Hepatocyte (in vitro differentiated cells): Measurements from ENCODE around the gene BLOC1S4. TPM values are rescaled to one million over a fixed set of nuclear protein-coding genes. Genes with fewer than 3 reads are reported as not detected.
"Not testable (repeated sequence)": the region's sequence is repeated elsewhere in the genome, so short reads cannot be mapped to it uniquely, and the experiment has no call there.

Experiments used
- DNase-seq: peaks from one replicate; pipeline ENCODE4 v3.0.0-alpha.2; 2016; ENCODE audit warnings: low spot score
- H2AFZ ChIP-seq: fragments of 200-600 bp; sonication (generic); 2 replicates; pipeline ENCODE4 v1.6.0; 2016; ENCODE audit warnings: antibody characterized with exemption, mild to moderate bottlenecking
- H3K27ac ChIP-seq: fragments of 200-600 bp; sonication (generic); 2 replicates; pipeline ENCODE4 v1.5.1; 2016; ENCODE audit warnings: mild to moderate bottlenecking
- H3K27me3 ChIP-seq: fragments of 200-600 bp; sonication (generic); 2 replicates; pipeline ENCODE4 v1.6.1; 2016
- H3K36me3 ChIP-seq: fragments of 200-600 bp; sonication (generic); replicated peaks from 2 replicates; pipeline ENCODE4 v1.5.1; 2016; ENCODE audit warnings: low read depth; ENCODE audit not compliant: insufficient read depth
- H3K4me1 ChIP-seq: fragments of 200-600 bp; sonication (generic); 2 replicates; pipeline ENCODE4 v1.5.1; 2016; ENCODE audit warnings: mild to moderate bottlenecking, moderate library complexity; ENCODE audit not compliant: insufficient read depth
- H3K4me2 ChIP-seq: fragments of 200-600 bp; sonication (generic); 2 replicates; pipeline ENCODE4 v1.6.0; 2016
- H3K4me3 ChIP-seq: fragments of 200-600 bp; sonication (generic); 2 replicates; pipeline ENCODE4 v1.5.1; 2016; ENCODE audit warnings: mild to moderate bottlenecking
- H3K79me2 ChIP-seq: fragments of 200-600 bp; sonication (generic); 2 replicates; pipeline ENCODE4 v1.6.0; 2017; ENCODE audit warnings: mild to moderate bottlenecking
- H3K9me2 ChIP-seq: fragments of 200-600 bp; sonication (generic); replicated peaks from 2 replicates; pipeline ENCODE4 v1.6.0; 2017; ENCODE audit warnings: mild to moderate bottlenecking; ENCODE audit not compliant: insufficient read depth
- H3K9me3 ChIP-seq: fragments of 200-600 bp; sonication (generic); 2 replicates; pipeline ENCODE4 v1.5.1; 2016; ENCODE audit warnings: low read depth, mild to moderate bottlenecking
- H4K20me1 ChIP-seq: fragments of 200-600 bp; sonication (generic); 2 replicates; pipeline ENCODE4 v1.6.0; 2016; ENCODE audit warnings: mild to moderate bottlenecking; ENCODE audit not compliant: insufficient read depth, poor library complexity, severe bottlenecking
- CTCF ChIP-seq: fragments of 200-600 bp; sonication (generic); IDR thresholded peaks from 2 replicates; pipeline ENCODE4 v1.5.1; 2016; ENCODE audit warnings: antibody characterized with exemption, mild to moderate bottlenecking; ENCODE audit not compliant: poor library complexity
- EZH2 ChIP-seq: fragments of 200-600 bp; sonication (generic); IDR thresholded peaks from 2 replicates; pipeline ENCODE4 v1.6.1; 2016; ENCODE audit warnings: antibody characterized with exemption, mild to moderate bottlenecking, borderline replicate concordance
- EZH2phosphoT487 ChIP-seq: fragments of 200-600 bp; sonication (generic); IDR thresholded peaks from one replicate; pipeline ENCODE4 v1.6.1; 2018; ENCODE audit warnings: antibody characterized with exemption, mild to moderate bottlenecking, low read depth, moderate library complexity; ENCODE audit not compliant: unreplicated experiment, severe bottlenecking
- WGBS: methylation state at CpG from one replicate; pipeline ENCODE4 v1.1.6; 2016; ENCODE audit warnings: low lambda C conversion rate; ENCODE audit errors: missing lambda C conversion rate; 5-methylcytosine and 5-hydroxymethylcytosine counted together
- polyA plus RNA-seq: library from polyadenylated mRNA; unstranded; fragments of >200 nt; fragmentation: Nextera tagmentation; extraction: Ambion mirVana; gene quantifications from 2 replicates; pipeline ENCODE4 v1.2.1, GENCODE V29; 2016
- total RNA-seq: library from RNA; depleted of rRNA; stranded (reverse); fragments of >200 nt; gene quantifications from 2 replicates; pipeline ENCODE4 v1.2.3, GENCODE V29; 2014

BLOC1S4 gene
- total and polyA plus RNA-seq, 2 experiments from 2014 or later, result 33.3 to 60.0 TPM

- peaks cover 22% of the 10 kb centered on the region for H3K79me2 ChIP-seq
- no peaks in the 10 kb centered on the region for H3K27me3 ChIP-seq
- H3K4me2 ChIP-seq, result no peak overlapping the region
- no peak overlapping the region for H2AFZ ChIP-seq
- no peak overlapping the region for H3K4me3 ChIP-seq
- H3K27ac ChIP-seq, result no peak overlapping the region
- no peaks in the 10 kb centered on the region for H3K36me3 ChIP-seq
- no peaks in the 10 kb centered on the region for H3K9me3 ChIP-seq
- no peak for DNase-seq
- H4K20me1 ChIP-seq, result peaks cover 4% of the 10 kb centered on the region
- peaks cover 14% of the 10 kb centered on the region for H3K4me1 ChIP-seq
- WGBS, result 96% methylated on average over 19 of the region's 19 CpGs
- TF ChIP-seq EZH2phosphoT487 (no peak), EZH2 (no peak), CTCF (no peak)
- H3K9me2 ChIP-seq, result no peaks in the 10 kb centered on the region
These were observed 43.8 kb upstream of the BLOC1S4 start for GRCh38 chr4:6672131-6672530.

- peak overlapping the region; percentile 88 for H3K27ac ChIP-seq
- not testable (repeated sequence) for H4K20me1 ChIP-seq, H3K27me3 ChIP-seq, H3K4me3 ChIP-seq, H3K36me3 ChIP-seq, H3K9me2 ChIP-seq, DNase-seq, H3K9me3 ChIP-seq, H2AFZ ChIP-seq
- H3K4me1 ChIP-seq, result peaks cover 14% of the 10 kb centered on the region
- peak overlapping the region; percentile 98 for H3K4me2 ChIP-seq
- H3K79me2 ChIP-seq, result peaks cover 22% of the 10 kb centered on the region
- WGBS, result 97% methylated on average over 28 of the region's 34 CpGs
These were observed 43.3 kb upstream of the BLOC1S4 start for GRCh38 chr4:6672541-6673190.

GRCh38 chr4:6673191-6673659, 42.7 kb upstream of the BLOC1S4 start:
- not testable (repeated sequence) for H3K9me3 ChIP-seq, H3K9me2 ChIP-seq, H3K27me3 ChIP-seq, H4K20me1 ChIP-seq, H3K36me3 ChIP-seq, DNase-seq
- H3K27ac ChIP-seq, result peak overlapping the region; percentile 88
- 75% methylated on average over 14 of the region's 14 CpGs for WGBS
- H3K79me2 ChIP-seq, result peaks cover 22% of the 10 kb centered on the region
- peaks cover 14% of the 10 kb centered on the region for H3K4me1 ChIP-seq
- H2AFZ ChIP-seq, result peak overlapping the region; percentile 81
- peak overlapping the region; percentile 31 for H3K4me3 ChIP-seq
- peak overlapping the region; percentile 98 for H3K4me2 ChIP-seq

GRCh38 chr4:6673660-6674499, 42.1 kb upstream of the BLOC1S4 start:
- H2AFZ ChIP-seq, result peak overlapping the region; percentile 82
- peaks cover 14% of the 10 kb centered on the region for H3K4me1 ChIP-seq
- H3K36me3 ChIP-seq, result no peaks in the 10 kb centered on the region
- 7% methylated on average over 50 of the region's 89 CpGs for WGBS
- DNase-seq, result peak; percentile 97
- peak overlapping the region; percentile 88 for H3K27ac ChIP-seq
- H3K9me3 ChIP-seq, result no peaks in the 10 kb centered on the region
- no peaks in the 10 kb centered on the region for H3K9me2 ChIP-seq
- peaks cover 22% of the 10 kb centered on the region for H3K79me2 ChIP-seq
- H3K4me3 ChIP-seq, result peak overlapping the region; percentile 85
- no peak for TF ChIP-seq EZH2
- no peak for TF ChIP-seq CTCF
- no peak for TF ChIP-seq EZH2phosphoT487
- H4K20me1 ChIP-seq, result peaks cover 4% of the 10 kb centered on the region
- no peaks in the 10 kb centered on the region for H3K27me3 ChIP-seq
- H3K4me2 ChIP-seq, result peak overlapping the region; percentile 98
